Immature natural killer cell (primary cell): ENCODE measurements around the gene GALNTL6. TPM values are rescaled to one million over a fixed set of nuclear protein-coding genes. Genes with fewer than 3 reads are reported as not detected.

Experiments used
- DNase-seq, 3 donors: peaks; one replicate each; pipeline ENCODE4 v3.0.0; 2022; ENCODE audit warnings: mixed read lengths in 1 of 3
- H3K27ac Mint-ChIP-seq, 6 donors: one replicate each; pipeline ENCODE4 v1.8.0; 2020; ENCODE audit warnings: mixed read lengths in 6 of 6, mild to moderate bottlenecking in 5 of 6, inconsistent platforms in 4 of 6, moderate library complexity in 3 of 6
- H3K27me3 Mint-ChIP-seq, 3 donors: one replicate each; pipeline ENCODE4 v1.8.0; 2020 to 2021; ENCODE audit warnings: low read depth in 3 of 3, mild to moderate bottlenecking in 3 of 3, mixed read lengths in 3 of 3, moderate library complexity in 3 of 3, inconsistent platforms in 1 of 3
- H3K36me3 Mint-ChIP-seq, 3 donors: one replicate each; pipeline ENCODE4 v1.8.0; 2020; ENCODE audit warnings: mixed read lengths in 3 of 3, inconsistent platforms in 2 of 3, mild to moderate bottlenecking in 2 of 3
- H3K4me1 Mint-ChIP-seq, 2 donors: one replicate each; pipeline ENCODE4 v1.8.0; 2020; ENCODE audit warnings: inconsistent platforms in 2 of 2, mild to moderate bottlenecking in 2 of 2, mixed read lengths in 2 of 2, moderate library complexity in 1 of 2
- H3K4me3 Mint-ChIP-seq, 5 donors: one replicate each; pipeline ENCODE4 v1.8.0; 2020; ENCODE audit warnings: mild to moderate bottlenecking in 5 of 5, mixed read lengths in 5 of 5, inconsistent platforms in 3 of 5, moderate library complexity in 3 of 5
- H3K9me3 Mint-ChIP-seq, 6 donors: one replicate each; pipeline ENCODE4 v1.8.0; 2020; ENCODE audit warnings: mild to moderate bottlenecking in 6 of 6, mixed read lengths in 6 of 6, inconsistent platforms in 4 of 6, moderate library complexity in 3 of 6
- polyA plus RNA-seq, 3 donors: library from polyadenylated mRNA; unstranded; fragments of 300-500 nt; fragmentation: Illumina TruSeq; gene quantifications; one replicate each; pipeline ENCODE4 v1.2.3, GENCODE V29; 2021

Gene GALNTL6
- polyA plus RNA-seq, 3 donors from 2014 or later, result not detected

DNA sequence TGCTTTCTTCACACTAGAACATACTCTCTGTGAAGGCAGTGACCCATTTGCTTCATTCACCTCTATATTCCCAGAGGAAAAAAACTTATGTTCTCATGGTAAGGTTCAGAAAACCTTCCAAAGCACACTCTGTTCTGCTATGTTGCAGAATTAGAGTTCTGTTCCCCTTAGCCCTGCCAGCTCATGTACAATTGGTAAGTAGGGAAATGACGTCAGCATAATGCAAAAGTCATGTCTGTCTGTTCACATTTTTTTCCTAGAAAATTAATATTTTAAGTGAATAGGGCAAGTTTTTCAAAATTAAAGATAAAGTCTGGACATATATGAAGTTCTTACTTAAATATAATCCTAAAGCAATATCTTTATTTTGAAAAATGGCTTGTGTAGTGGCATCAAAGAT is 443.6 kb downstream of the GALNTL6 start:
- Mint-ChIP-seq H3K9me3 (peaks cover 8 to 33% (median 24%) of the 10 kb centered on the region in 6 donors), H3K4me3 (no peak overlapping the region), H3K36me3 (no peaks in the 10 kb centered on the region), H3K4me1 (no peaks in the 10 kb centered on the region), H3K27ac (no peak overlapping the region), H3K27me3 (peaks cover 0 to 1% (median 0%) of the 10 kb centered on the region in 3 donors)
- DNase-seq, result no peak

DNA sequence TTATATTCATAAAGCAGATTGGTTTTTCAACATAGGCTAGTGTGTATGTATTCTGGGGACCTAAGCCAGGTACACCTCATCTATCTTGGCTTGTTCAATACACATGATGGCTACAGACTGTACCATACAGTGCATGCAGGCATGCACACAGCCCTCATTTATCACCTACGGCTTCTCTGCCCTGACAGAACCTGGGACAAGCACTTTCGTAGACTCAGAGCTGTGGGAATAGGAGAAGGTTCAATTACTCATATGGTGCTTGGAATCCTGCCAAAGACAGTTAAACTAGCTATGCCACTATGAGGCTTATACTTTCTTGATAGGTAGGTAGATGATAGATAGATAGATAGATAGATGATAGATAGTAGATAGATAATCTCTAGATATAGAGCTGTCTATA is 457.2 kb downstream of the GALNTL6 start:
- H3K9me3 Mint-ChIP-seq, result peaks cover 3 to 25% (median 14%) of the 10 kb centered on the region in 6 donors
- no peaks in the 10 kb centered on the region for H3K27me3 Mint-ChIP-seq
- no peaks in the 10 kb centered on the region for H3K4me1 Mint-ChIP-seq
- no peak for DNase-seq
- H3K27ac Mint-ChIP-seq, result no peak overlapping the region
- no peaks in the 10 kb centered on the region for H3K36me3 Mint-ChIP-seq
- H3K4me3 Mint-ChIP-seq, result no peak overlapping the region

DNA sequence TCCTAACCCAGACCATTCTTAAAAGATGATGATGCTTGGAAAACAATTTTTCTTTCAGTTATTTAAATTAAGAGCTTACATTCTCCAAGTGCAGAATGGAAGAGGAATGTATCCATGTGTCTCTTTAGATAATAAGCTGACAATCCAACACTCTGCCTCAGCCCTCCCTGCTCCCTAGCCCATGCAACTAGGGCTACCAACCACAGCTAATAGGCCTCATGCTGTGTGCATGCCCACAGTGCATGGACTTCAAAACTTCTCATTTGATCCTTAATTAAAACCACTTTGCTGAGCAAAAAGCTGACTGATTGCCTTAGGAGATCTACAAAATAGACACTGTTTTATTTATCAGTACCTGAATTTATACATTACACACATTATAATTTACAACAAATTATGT is 473.9 kb downstream of the GALNTL6 start:
- no peak overlapping the region for H3K4me3 Mint-ChIP-seq
- DNase-seq, result no peak
- no peak overlapping the region for H3K27ac Mint-ChIP-seq
- H3K4me1 Mint-ChIP-seq, result no peaks in the 10 kb centered on the region
- H3K9me3 Mint-ChIP-seq, result peaks cover 0 to 25% (median 20%) of the 10 kb centered on the region in 6 donors
- H3K36me3 Mint-ChIP-seq, result no peaks in the 10 kb centered on the region
- H3K27me3 Mint-ChIP-seq, result no peaks in the 10 kb centered on the region

DNA sequence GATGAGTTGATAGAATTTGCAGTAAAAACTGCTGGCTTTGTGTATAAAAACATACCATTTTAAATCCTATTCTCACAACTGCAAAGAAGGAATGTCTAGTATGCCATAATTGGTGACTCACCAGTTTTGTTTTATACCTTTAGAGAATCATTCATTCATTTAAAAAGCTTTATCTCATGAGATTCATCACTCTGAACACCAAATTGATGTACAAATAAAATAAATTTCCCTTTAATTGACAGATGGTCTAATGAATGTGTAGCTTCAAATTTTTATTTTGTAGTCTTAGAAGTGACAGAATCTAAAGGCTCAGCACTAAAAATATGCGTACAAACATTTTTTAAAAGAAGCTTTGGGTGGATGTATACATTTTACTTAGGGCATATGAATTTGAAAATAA is 492.5 kb downstream of the GALNTL6 start:
- Mint-ChIP-seq H3K27me3 (no peaks in the 10 kb centered on the region), H3K27ac (no peak overlapping the region), H3K4me1 (no peaks in the 10 kb centered on the region), H3K9me3 (peaks cover 6 to 50% (median 33%) of the 10 kb centered on the region in 6 donors), H3K4me3 (no peak overlapping the region), H3K36me3 (no peaks in the 10 kb centered on the region)
- no peak for DNase-seq

DNA sequence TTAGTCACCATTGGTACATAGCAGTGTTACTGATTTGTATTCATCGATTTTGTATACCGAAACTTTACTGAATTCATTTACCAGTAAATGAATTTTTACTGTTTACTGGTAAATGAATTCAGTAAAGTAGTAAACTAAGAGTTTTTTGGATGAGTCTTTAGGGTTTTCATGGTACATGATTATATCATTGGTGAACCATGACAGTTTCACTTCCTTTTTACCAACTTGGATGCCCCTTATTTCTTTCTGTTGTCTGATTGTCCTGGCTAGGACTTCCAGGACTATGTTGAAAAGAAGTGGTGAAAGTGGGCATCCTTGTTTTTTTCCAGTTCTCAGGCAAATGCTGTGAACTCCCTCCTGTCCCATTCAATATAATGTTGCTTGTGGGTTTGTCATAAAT is 494.9 kb downstream of the GALNTL6 start:
- no peaks in the 10 kb centered on the region for H3K36me3 Mint-ChIP-seq
- H3K4me3 Mint-ChIP-seq, result no peak overlapping the region
- no peaks in the 10 kb centered on the region for H3K27me3 Mint-ChIP-seq
- H3K9me3 Mint-ChIP-seq, result peaks cover 7 to 43% (median 30%) of the 10 kb centered on the region in 6 donors
- no peak for DNase-seq
- H3K27ac Mint-ChIP-seq, result no peak overlapping the region
- H3K4me1 Mint-ChIP-seq, result no peaks in the 10 kb centered on the region

DNA sequence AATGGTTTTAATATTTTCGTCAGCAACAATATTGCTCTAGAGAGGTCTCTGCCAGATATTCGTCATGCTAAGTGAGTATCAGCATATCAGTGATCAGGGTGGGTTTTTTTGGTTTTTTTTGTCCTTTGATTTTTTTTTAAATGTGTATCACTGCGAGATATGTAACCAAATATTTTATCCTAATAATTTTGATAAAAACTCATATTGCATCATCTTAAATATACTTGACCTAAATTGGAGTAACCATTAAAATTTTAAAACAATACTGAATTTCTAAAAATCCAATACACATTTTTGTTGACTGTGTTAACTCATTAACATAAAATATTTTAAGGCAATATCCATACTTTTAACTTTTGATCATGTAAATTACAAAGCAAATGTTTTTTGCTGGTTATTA is 498.5 kb downstream of the GALNTL6 start:
- H3K27me3 Mint-ChIP-seq, result no peaks in the 10 kb centered on the region
- H3K27ac Mint-ChIP-seq, result no peak overlapping the region

DNA sequence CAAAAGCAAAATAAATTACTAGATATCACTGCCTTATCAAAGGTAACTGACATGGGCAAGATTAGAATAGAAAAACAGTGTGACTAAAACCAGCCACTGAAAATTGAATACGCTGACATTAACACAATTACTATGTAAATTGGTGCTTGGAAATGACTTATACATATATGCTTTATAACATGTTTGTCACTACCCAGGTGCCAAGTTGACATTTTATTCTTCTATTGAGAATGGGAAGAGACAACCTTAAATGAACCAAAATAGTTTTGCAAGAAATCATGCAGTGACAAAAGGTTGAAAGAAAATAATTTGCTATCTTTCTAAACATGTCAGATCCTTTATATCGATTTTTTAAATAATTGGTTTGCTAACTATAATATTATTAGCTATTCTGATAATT is 510.1 kb downstream of the GALNTL6 start:
- H3K27ac Mint-ChIP-seq, result no peak overlapping the region
- no peaks in the 10 kb centered on the region for H3K4me1 Mint-ChIP-seq
- H3K36me3 Mint-ChIP-seq, result no peaks in the 10 kb centered on the region
- no peak overlapping the region for H3K4me3 Mint-ChIP-seq
- DNase-seq, result no peak
- peaks cover 4 to 43% (median 15%) of the 10 kb centered on the region in 6 donors for H3K9me3 Mint-ChIP-seq
- peaks cover 0 to 1% (median 0%) of the 10 kb centered on the region in 3 donors for H3K27me3 Mint-ChIP-seq

More for the DNA sequence above, 498.5 kb downstream of the GALNTL6 start:
- Mint-ChIP-seq H3K4me1 (no peaks in the 10 kb centered on the region), H3K9me3 (peaks cover 4 to 30% (median 23%) of the 10 kb centered on the region in 6 donors), H3K36me3 (no peaks in the 10 kb centered on the region), H3K4me3 (no peak overlapping the region)
- DNase-seq, result no peak

DNA sequence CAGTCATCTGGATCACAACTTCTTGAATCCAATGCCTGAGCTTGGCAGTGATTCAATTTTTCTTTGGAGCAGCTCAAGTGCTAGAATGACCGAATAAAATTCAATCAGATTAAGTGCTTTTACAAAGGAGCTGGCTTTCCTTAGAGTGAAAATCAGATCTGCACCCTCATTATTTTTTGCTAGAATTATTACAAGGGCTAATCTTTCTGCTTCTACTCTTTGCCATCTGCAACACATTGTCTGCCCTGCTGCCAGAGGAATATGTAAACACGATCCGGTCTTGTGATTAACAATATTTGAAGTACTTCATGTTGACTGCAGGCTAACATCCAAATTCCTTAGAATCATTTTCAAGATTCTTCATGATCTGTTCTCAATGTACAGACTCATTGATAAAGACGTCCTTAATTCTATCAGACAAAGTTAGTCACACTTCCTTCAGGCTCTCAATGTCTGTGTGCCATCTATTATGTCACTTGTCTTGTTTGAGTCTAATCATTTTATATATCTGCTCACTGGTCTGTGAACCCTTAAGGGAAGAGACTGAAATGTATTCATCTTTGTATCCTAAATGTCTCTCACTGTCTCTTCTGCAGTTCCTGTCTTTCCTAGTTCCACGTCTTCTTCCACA is 531.2 kb downstream of the GALNTL6 start:
- Mint-ChIP-seq H3K27me3 (peaks cover 0 to 1% (median 0%) of the 10 kb centered on the region in 3 donors), H3K36me3 (no peaks in the 10 kb centered on the region), H3K9me3 (peaks cover 7 to 44% (median 22%) of the 10 kb centered on the region in 6 donors), H3K4me1 (no peaks in the 10 kb centered on the region), H3K27ac (no peak overlapping the region), H3K4me3 (no peak overlapping the region)
- no peak for DNase-seq

DNA sequence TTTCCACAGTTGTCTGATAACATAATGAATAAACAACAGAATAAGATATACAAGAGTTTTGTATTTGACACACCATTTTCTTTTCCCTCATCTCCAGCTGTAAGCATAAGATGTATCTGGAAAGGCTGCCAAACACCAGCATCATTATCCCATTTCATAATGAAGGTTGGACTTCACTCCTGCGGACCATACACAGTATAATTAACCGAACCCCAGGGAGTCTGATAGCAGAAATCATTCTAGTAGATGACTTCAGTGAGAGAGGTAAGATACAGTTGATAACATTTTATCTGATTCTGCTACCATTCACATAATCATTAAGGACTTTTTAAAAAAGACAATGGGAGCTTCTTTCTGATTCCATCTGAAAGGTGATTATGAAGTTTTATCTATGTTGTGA is 535.2 kb downstream of the GALNTL6 start:
- Mint-ChIP-seq H3K27me3 (peaks cover 0 to 1% (median 0%) of the 10 kb centered on the region in 3 donors), H3K4me1 (no peaks in the 10 kb centered on the region), H3K9me3 (peaks cover 5 to 26% (median 14%) of the 10 kb centered on the region in 6 donors), H3K27ac (no peak overlapping the region), H3K4me3 (no peak overlapping the region), H3K36me3 (no peaks in the 10 kb centered on the region)
- no peak for DNase-seq

DNA sequence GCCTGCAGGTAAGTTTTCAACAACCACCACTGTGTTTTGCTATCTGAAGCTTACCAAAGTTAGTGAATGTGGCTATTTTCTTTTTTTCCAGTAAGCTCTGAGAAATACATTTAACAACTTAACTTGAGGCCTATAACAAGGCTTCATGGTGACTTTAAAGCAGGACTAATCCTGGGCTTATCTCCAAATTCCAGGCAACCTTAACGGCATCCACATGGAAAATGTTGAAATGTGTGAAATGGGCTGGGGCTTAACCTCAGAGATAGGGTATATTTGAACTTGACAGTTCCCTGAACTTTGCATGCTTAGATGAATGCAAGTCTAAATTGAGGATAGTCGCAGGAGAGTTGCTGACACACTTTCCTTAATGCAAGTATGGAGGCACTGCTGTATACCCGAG is 539.2 kb downstream of the GALNTL6 start:
- Mint-ChIP-seq H3K27ac (no peak overlapping the region), H3K9me3 (peaks cover 0 to 21% (median 7%) of the 10 kb centered on the region in 6 donors), H3K4me3 (no peak overlapping the region), H3K27me3 (peaks cover 0 to 1% (median 0%) of the 10 kb centered on the region in 3 donors), H3K4me1 (no peaks in the 10 kb centered on the region), H3K36me3 (no peaks in the 10 kb centered on the region)
- no peak for DNase-seq

DNA sequence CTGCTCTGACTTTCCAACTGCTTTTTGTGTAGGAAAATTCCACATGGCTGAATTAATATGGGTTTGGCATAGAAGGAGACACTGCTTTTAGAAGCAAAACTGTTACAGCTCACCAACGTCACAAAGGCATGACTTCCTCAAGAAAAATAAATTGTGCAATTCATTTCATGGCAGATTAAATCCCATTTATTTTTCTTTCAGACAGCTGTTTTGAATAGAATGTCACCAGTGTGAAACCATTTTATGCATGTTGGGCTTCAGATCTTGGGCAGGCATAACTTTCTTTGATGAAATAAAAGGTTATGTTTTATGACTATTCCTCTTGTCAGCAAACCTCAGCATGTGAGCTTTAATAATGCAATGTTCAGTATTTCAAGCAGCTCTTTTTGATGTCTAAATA is 542.8 kb downstream of the GALNTL6 start:
- no peak for DNase-seq
- no peaks in the 10 kb centered on the region for H3K4me1 Mint-ChIP-seq
- no peak overlapping the region for H3K4me3 Mint-ChIP-seq
- H3K27me3 Mint-ChIP-seq, result no peaks in the 10 kb centered on the region
- H3K27ac Mint-ChIP-seq, result no peak overlapping the region
- peaks cover 0 to 32% (median 5%) of the 10 kb centered on the region in 6 donors for H3K9me3 Mint-ChIP-seq
- H3K36me3 Mint-ChIP-seq, result no peaks in the 10 kb centered on the region

DNA sequence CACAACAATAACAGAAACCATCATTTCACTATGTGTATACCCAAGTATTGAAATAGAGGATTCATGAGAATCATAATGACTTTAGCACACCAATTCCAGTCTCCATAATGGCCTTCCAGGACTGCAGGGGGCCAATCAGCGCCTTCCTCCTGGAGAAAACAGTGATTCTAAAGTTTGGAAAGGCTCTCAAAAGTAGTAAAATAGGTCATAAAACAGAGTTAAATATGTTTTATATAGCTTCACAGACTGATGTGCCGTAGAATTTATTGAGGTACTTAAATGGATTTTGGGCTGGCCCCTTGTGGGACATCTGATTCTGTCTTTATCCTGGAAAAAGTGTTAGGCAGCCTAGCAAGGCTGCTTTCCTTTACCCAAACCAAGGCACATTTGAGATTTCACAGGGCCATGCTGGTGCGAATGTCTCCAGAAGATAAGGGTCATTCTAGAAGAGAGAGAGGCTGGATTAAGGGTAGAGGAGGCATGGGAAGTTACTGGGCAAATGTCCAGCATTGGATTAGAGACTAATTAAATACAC is 543.9 kb downstream of the GALNTL6 start:
- Mint-ChIP-seq H3K4me3 (no peak overlapping the region), H3K27me3 (no peaks in the 10 kb centered on the region), H3K27ac (no peak overlapping the region), H3K4me1 (no peaks in the 10 kb centered on the region), H3K9me3 (peaks cover 0 to 24% (median 2%) of the 10 kb centered on the region in 6 donors), H3K36me3 (no peaks in the 10 kb centered on the region)
- no peak for DNase-seq

DNA sequence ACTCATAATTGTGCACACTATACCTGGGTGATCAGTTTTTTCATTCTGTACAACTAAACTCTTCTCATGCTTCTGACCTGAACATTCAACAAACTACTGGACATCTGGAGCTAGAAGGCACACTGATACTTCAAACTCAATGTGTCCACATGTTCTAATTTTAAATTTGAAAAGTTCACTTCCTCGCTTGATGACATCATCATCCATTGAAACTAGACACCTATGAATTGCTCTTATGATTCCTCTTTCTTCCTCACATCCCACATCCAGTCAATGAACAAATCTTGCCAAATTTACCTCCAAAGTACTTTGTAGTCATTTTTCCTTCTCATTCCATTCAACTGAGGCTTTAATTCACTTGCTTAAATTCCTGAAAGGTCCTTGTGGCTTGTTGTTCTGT is 549.4 kb downstream of the GALNTL6 start:
- H3K9me3 Mint-ChIP-seq, result peaks cover 0 to 34% (median 12%) of the 10 kb centered on the region in 6 donors
- H3K4me1 Mint-ChIP-seq, result no peaks in the 10 kb centered on the region
- no peak overlapping the region for H3K27ac Mint-ChIP-seq
- no peak for DNase-seq
- H3K4me3 Mint-ChIP-seq, result no peak overlapping the region
- peaks cover 0 to 2% (median 1%) of the 10 kb centered on the region in 3 donors for H3K27me3 Mint-ChIP-seq
- peaks cover 0 to 4% (median 0%) of the 10 kb centered on the region in 3 donors for H3K36me3 Mint-ChIP-seq

DNA sequence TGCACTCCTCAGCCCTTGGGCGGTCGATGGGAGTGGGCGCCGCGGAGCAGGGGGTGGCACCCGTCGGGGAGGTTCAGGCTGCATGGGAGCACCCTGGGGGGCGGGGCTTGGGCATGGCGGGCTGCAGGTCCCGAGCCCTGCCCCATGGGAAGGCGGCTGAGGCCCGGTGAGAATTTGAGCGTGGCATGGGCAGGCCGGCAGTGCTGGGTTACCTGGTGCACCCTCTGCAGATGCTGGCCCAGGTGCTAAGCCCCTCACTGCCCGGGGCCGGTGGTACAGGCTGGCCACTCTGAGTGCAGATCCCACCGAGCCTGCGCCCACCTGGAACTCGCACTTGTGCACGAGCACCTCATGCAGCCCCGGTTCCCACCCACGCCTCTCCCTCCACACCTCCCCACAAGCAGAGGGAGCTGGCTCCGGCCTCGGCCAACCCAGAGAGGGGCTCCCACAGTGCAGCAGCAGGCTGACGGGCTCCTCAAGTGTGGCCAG is 556.3 kb downstream of the GALNTL6 start:
- Mint-ChIP-seq H3K36me3 (peaks cover 0 to 4% (median 0%) of the 10 kb centered on the region in 3 donors), H3K4me3 (no peak overlapping the region), H3K27me3 (peaks cover 0 to 3% (median 2%) of the 10 kb centered on the region in 3 donors), H3K9me3 (peaks cover 15 to 59% (median 26%) of the 10 kb centered on the region in 6 donors), H3K4me1 (no peaks in the 10 kb centered on the region), H3K27ac (no peak overlapping the region)
- no peak for DNase-seq
